ENCODE measurements around the gene SPIC. TPM values are rescaled to one million over a fixed set of nuclear protein-coding genes. Genes with fewer than 3 reads are reported as not detected.

The SPIC gene
- total and polyA plus RNA-seq, 4 donors: 0.32 to 17.7 (median 1.8) TPM

- 14% methylated on average over 3 of the region's 3 CpGs for WGBS
- Histone ChIP-seq H3K9me3 (ENCODE audit: control insufficient read depth in 4 of 4, low read length in 3 of 4) (no peaks in the 10 kb centered on the region), H3K9ac (ENCODE audit: low read depth in 1 of 2, low read length in 2 of 2) (no peak overlapping the region), H3K27ac (ENCODE audit: low read depth in 1 of 2, low read length in 2 of 2) (no peak overlapping the region), H3K4me3 (ENCODE audit: low read depth in 1 of 3, low read length in 3 of 3) (no peak overlapping the region), H3K4me1 (ENCODE audit: control insufficient read depth in 4 of 4, insufficient read depth in 4 of 4, low read length in 3 of 4) (peaks cover 0 to 3% (median 0%) of the 10 kb centered on the region in 4 donors), H3K27me3 (ENCODE audit: control insufficient read depth in 4 of 4, insufficient read depth in 4 of 4, low read length in 3 of 4) (no peaks in the 10 kb centered on the region), H3K36me3 (ENCODE audit: control insufficient read depth in 4 of 4, insufficient read depth in 3 of 4, low read depth in 1 of 4, low read length in 3 of 4) (no peaks in the 10 kb centered on the region)
- DNase-seq (ENCODE audit: low spot score): no peak
- TF ChIP-seq CTCF (IDR thresholded peaks at IDR 0.05; ENCODE audit: low read depth, low read length, missing input control) (peak; percentile 25), RAD21 (IDR thresholded peaks at IDR 0.05) (peak; percentile 61 to 73), JUND (IDR thresholded peaks at IDR 0.05) (no peak)
These were observed 15.3 kb downstream of the SPIC start for GRCh38 chr12:101490286-101490920.

GRCh38 chr12:101491329-101491728, 16.2 kb downstream of the SPIC start:
- WGBS: 88% methylated on average over 1 of the region's 1 CpG
- Histone ChIP-seq H3K4me3 (ENCODE audit: low read depth in 1 of 3, low read length in 3 of 3) (no peak overlapping the region), H3K9me3 (ENCODE audit: control insufficient read depth in 4 of 4, low read length in 3 of 4) (no peaks in the 10 kb centered on the region), H3K27me3 (ENCODE audit: control insufficient read depth in 4 of 4, insufficient read depth in 4 of 4, low read length in 3 of 4) (no peaks in the 10 kb centered on the region), H3K36me3 (ENCODE audit: control insufficient read depth in 4 of 4, insufficient read depth in 3 of 4, low read depth in 1 of 4, low read length in 3 of 4) (no peaks in the 10 kb centered on the region), H3K9ac (ENCODE audit: low read depth in 1 of 2, low read length in 2 of 2) (no peak overlapping the region), H3K27ac (ENCODE audit: low read depth in 1 of 2, low read length in 2 of 2) (no peak overlapping the region), H3K4me1 (ENCODE audit: control insufficient read depth in 4 of 4, insufficient read depth in 4 of 4, low read length in 3 of 4) (no peaks in the 10 kb centered on the region)
- TF ChIP-seq ZBTB33 (IDR thresholded peaks at IDR 0.05) (no peak), TAF1 (conservative IDR thresholded peaks at IDR 0.05) (no peak), HNF4A (conservative IDR thresholded peaks at IDR 0.05) (no peak), FOXA2 (IDR thresholded peaks at IDR 0.05) (no peak), HNF4G (IDR thresholded peaks at IDR 0.05) (no peak), RXRA (IDR thresholded peaks at IDR 0.05) (no peak), SP1 (IDR thresholded peaks at IDR 0.05) (no peak), RAD21 (IDR thresholded peaks at IDR 0.05) (no peak)
- DNase-seq (ENCODE audit: low spot score): no peak

GRCh38 chr12:101493556-101493955, 18.4 kb downstream of the SPIC start:
- no peaks in the 10 kb centered on the region for H3K27me3 ChIP-seq (ENCODE audit: control insufficient read depth in 4 of 4, insufficient read depth in 4 of 4, low read length in 3 of 4)
- no peaks in the 10 kb centered on the region for H3K36me3 ChIP-seq (ENCODE audit: control insufficient read depth in 4 of 4, insufficient read depth in 3 of 4, low read depth in 1 of 4, low read length in 3 of 4)
- H3K4me3 ChIP-seq (ENCODE audit: low read depth in 1 of 3, low read length in 3 of 3): no peak overlapping the region
- no peaks in the 10 kb centered on the region for H3K4me1 ChIP-seq (ENCODE audit: control insufficient read depth in 4 of 4, insufficient read depth in 4 of 4, low read length in 3 of 4)
- no peak overlapping the region for H3K9ac ChIP-seq (ENCODE audit: low read depth in 1 of 2, low read length in 2 of 2)
- TF ChIP-seq JUND (IDR thresholded peaks at IDR 0.05): no peak
- no peak for TF ChIP-seq SP1 (IDR thresholded peaks at IDR 0.05)
- TF ChIP-seq FOXA1 (IDR thresholded peaks at IDR 0.05): no peak
- no peak for DNase-seq (ENCODE audit: low spot score)
- WGBS: 68% methylated on average over 1 of the region's 1 CpG
- H3K27ac ChIP-seq (ENCODE audit: low read depth in 1 of 2, low read length in 2 of 2): no peak overlapping the region
- H3K9me3 ChIP-seq (ENCODE audit: control insufficient read depth in 4 of 4, low read length in 3 of 4): no peaks in the 10 kb centered on the region

All from liver (tissue), 9 donors.